ENCODE data around the gene DMAC2.
"Not testable (repeated sequence)": the region's sequence is repeated elsewhere in the genome, so short reads cannot be mapped to it uniquely, and the experiment has no call there.

DMAC2 gene

DNA sequence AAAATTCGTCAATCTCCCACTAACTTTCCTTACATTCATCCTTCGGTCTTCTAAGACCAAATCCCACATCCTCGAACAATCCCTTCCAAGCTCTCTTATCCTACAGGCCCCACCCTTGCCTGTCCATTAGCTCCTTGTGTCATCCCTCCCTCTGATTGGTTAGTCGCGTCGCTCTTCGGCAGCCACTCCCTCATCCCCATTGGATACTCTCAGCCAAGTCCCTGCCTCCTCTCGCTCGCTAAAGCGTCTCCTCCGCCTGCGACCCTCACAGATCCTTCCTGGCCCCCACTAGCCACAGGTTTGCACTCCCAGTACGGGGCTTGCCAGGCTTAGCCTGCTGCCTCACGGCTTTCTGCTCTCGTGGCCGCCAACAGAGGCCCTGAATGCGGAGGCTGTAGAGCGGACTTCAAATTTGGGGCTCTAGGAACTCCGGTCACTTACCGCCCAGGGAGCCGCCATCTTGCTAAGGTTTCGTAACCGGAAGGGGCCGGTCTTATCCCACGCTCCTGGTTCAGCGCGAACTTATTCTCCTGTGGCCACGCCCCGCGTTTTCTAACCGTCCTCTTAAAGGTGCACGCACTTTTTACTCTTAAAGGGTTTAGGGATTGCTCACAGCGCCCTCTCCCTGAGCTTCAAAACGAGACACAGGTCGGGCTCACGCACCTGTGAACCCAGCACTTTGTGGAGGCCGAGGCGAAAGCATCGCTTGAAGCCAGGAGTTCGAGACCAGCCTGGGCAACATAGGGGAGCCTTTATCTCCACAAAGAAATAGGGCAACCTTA, at the start of gene DMAC2:
TSS of gene DMAC2 (minus strand) at position 472 of the 782 bp plus-strand sequence. CDS start at position 459, 13 bp downstream.
- DNase-seq (ENCODE audit: low read depth in 2 of 2) = peak; percentile 92 to 97

DNA sequence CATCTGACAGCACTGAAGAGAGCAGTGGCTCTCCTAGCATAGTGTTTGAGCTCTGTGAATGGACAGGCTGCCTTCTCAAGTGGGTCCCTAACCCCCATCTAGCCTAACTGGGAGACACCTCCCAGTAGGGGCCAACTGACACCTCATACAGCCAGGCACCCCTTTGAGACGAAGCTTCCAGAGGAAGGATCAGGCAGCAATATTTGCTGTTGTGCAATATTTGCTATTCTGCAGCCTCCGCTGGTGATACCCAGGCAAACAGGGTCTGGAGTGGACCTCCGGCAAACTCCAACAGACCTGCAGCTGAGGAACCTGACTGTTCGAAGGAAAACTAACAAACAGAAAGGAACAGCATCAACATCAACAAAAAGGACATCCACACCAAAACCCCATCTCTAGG, 47.2 kb upstream of the DMAC2 start:
- not testable (repeated sequence) for DNase-seq (ENCODE audit: low read depth in 2 of 2)

DNA sequence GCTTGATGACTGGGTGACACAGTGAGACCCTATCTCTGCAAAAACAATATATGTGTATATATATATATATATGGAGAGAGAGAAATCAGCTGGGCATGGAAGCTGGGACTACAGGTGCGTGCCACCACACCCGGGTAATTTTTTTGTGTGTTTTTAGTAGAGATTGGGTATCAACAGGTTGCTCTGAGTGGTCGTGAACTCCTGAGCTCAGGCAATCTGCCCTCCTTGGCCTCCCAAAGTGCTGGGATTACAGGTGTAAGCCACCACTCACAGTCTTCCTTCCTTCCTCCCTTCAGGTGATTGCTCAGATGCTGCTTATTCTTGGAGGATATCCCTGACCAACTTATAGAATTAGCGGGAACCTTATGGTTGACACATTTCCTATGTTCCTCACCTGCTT, 45.1 kb upstream of the DMAC2 start:
- no peak for DNase-seq (ENCODE audit: low read depth in 2 of 2)

GRCh38 chr19:41480336-41480735, 40.6 kb upstream of the DMAC2 start:
- no peak for DNase-seq (ENCODE audit: low read depth in 2 of 2)

DNA sequence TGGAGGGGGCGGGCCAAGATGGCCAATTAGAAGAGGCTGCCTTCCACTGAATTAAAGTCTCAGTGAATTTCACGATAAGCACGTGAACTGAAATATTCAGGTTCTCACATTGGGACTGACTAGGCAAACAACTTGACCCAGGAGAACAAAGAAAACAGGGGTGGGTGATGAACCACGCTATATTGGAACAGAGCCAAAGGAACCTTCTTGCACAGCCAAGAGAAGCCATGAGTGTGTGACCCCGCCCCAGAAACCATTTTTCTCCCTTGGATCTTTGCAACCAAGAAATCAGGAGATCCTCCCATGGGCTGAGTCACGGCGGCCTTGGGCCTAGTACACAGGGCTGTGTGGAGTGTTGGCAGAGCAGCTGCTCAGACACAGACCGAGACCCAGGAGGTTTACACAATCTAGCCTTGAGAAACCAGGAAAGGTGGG, 40.1 kb upstream of the DMAC2 start:
- DNase-seq (ENCODE audit: low read depth in 2 of 2) = no peak

- no peak for DNase-seq (ENCODE audit: low read depth in 2 of 2)
These were observed 39.4 kb upstream of the DMAC2 start for GRCh38 chr19:41478875-41479756.

DNA sequence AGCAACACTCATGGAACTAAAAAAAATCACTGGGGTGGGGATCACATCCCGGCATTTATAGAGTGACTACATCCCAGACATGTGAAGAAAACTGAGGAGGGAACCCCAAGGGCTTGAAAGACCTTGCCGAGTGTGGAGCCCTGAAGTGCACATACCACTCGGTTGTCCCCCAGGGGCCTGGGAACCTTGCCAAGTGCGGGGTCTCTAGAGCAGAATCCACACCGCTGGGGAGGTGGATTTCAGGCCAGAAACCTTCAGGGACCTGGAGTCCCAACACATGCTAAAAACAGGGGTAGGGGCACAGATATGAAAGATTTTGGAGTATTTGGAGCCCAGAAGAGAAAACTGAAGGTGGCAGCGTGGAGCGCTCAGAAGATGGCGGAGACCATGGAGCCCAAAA, 38.5 kb upstream of the DMAC2 start:
- DNase-seq (ENCODE audit: low read depth in 2 of 2) = no peak

DNA sequence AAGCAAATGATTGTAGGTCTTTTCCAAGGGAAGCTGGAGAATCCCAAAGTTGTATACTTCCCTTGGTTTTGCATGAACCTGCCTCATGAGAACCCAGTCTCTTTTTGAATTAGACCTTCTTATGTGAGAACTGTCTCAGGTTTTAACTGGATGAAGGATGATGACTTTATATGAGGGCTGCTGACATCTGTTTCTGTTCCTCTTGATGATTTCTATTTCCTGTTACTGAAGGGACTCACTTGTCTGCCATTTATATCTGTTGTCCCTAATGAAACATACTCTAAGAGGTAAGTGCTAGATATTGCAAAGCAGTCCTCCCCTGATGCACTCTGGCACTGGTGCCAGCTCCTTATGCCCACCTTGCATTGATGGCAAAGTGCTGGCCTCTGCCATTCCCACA, 36.9 kb upstream of the DMAC2 start:
- no peak for DNase-seq (ENCODE audit: low read depth in 2 of 2)

GRCh38 chr19:41463257-41464256, 23.8 kb upstream of the DMAC2 start:
- not testable (repeated sequence) for DNase-seq (ENCODE audit: low read depth in 2 of 2)

GRCh38 chr19:41462497-41462896, 22.8 kb upstream of the DMAC2 start:
- no peak for DNase-seq (ENCODE audit: low read depth in 2 of 2)

GRCh38 chr19:41457241-41457640, 17.5 kb upstream of the DMAC2 start:
- DNase-seq (ENCODE audit: low read depth in 2 of 2) = no peak

DNA sequence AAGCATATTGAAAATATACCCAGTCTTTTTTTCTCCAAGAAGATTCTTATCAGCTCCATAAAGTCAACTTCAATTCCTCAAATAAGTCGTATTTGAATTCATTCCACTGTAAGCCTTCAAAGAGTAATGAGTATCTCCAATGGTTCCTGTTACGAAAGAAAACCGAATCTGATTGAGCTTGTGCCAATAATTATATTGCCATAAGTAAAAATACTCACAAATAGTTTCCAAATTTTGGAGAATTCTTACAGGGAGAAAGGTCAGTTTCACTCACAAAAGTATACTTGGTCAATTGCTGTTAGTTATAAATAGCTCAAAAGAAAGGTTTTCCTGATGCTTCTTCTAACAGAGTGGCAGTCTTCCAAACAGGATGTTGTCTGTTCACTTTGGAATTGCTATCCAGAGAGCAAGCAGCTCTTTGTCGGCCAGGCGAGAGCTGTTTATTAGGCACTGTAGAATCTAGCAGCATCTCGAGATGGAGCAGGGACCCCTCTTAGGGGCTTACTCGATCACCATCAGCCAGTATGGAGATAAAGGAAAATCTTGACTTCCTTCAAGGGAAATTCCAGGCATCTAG, 16.7 kb upstream of the DMAC2 start:
- no peak for DNase-seq (ENCODE audit: low read depth in 2 of 2)

DNA sequence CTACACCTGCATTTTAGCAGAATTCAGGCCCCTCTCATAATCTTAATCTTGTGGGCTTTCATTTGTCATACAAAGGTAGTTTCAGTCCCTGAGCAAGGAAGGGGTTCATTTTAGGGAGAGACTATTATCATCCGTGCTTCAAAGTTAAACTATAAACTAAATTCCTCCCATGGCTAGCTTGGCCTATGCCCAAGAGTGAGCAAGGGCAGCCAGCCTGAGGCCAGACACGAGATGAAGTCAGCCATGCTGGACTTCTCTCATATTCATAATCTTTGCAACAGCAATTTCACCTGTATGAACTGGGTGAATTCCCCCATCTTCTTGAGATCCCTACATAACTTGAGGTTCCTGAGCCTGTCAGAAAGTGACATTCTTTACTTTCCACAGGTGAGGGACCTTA, 16.2 kb upstream of the DMAC2 start:
- DNase-seq (ENCODE audit: low read depth in 2 of 2) = no peak

DNA sequence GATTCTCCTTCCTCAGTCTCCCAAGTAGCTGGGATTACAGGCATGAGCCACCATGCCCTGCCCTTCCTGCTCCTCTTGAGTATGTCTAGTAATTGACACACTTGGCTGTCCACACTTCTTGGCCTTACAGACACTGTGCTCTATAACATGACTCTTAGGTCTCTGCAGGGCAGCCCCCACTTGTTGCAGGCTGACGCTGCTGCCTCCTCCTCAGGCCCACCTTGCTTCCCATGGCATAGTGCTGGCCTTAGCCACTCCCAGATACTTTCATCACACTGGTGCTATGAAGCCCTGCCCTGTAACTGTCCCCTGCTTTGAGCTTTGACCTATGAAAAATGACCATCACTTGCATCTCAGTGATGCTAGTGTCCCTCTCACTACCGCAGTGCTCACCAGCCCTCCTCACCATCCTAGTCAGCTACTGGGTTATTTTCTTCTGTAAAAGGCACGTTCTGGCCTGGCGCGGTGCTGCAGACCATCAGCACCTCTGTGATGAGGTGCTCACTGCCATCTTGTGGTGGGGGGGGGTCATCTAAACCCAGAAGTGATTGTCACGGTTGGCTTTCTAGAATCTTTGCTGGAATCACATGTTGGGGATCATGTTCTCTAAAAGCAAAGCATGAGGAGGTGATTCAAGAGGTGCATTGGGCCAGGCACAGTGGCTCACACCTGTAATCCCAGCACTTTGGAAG, 13.0 kb upstream of the DMAC2 start:
- no peak for DNase-seq (ENCODE audit: low read depth in 2 of 2)

DNA sequence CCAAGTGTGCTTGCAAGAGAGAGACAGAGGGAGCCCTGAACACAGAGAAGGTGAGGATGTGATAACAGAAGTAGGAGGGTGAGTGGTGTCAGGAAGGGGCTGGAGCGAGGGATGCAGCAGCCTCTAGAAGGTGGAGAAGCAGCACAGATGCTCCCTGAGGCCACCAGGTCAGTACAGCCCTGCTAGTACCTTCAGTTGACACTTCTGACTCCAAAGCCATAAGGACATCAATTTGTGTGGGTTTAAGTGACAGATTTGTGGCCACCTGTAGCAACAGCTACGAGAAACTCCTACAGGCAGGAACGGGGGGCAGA, 10.1 kb upstream of the DMAC2 start:
- no peak for DNase-seq (ENCODE audit: low read depth in 2 of 2)

DNA sequence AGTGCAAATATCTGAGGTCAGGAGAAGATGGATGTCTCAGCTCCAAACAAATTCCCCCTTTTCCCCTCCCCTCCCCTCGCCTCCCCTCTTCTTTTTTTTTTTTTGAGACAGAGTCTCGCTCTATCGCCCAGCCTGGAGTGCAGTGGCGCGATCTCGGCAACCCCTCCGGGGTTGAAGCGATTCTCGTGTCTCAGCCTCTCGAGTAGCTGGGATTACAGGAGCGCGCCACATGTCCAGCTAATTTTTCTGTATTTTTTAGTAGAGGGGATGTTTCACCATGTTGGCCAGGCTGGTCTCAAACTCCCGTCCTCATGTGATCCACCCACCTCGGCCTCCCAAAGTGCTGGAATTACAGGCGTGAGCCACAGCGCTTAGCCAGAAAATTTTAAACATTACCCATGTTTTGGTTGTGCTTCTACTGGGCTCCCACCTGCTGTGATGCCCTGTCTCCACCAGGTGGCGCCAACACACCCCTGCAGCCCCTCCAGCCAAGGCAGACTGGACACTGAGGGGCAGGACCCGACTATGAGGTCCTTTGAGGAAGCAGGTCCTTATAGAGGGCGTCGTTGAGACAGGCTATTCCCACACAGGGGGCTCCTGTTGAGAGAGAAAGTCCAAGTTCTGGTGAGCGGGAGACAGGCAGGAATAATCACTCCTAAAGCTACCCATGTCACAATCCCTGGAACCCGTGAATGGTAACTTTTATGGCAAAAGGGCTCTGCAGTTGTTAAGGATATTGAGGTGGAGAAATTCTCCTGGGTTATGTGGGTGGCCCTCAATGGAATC, 9.6 kb upstream of the DMAC2 start:
- peak; percentile 40 to 54 for DNase-seq (ENCODE audit: low read depth in 2 of 2)

DNA sequence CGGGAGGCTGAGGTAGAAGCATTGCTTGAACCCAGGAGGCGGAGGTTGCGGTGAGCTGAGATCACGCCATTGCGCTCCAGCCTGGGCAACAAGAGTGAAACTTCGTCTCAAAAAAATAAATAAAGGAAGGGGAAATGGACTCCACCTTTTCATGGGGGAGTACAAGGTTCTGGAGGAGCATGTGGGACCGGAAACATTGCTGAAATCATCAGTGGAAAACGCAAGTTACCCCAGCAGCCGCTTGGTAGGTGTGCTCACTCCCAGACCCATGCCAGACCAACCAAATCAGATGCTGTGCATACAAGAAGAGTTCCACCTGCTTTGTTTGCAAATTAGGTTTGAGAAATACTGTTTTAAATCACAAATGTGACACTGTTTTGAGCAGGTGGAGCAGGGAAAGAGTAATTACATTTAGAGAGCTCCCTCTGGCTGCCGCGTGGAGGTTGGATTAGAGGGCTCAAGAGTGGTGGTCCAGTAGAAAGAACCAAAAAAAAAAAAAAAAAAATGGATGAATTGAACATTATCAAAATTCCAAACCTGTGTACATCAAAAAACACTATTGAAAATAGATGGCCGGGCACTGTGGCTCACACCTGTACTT, 8.1 kb upstream of the DMAC2 start:
- no peak for DNase-seq (ENCODE audit: low read depth in 2 of 2)

GRCh38 chr19:41445575-41445974, 5.9 kb upstream of the DMAC2 start:
- no peak for DNase-seq (ENCODE audit: low read depth in 2 of 2)

- DNase-seq (ENCODE audit: low read depth in 2 of 2) = no peak
These were observed 4.2 kb upstream of the DMAC2 start for GRCh38 chr19:41443813-41444455.

Data from stimulated activated CD8-positive, alpha-beta memory T cell treated with anti-CD3 and anti-CD28 coated beads, Interleukin-7, amount 100 ng/mL, for 4 hours (primary cell).